Epithelial cell of prostate (primary cell): Measurements from ENCODE around the gene CXCL9.
A peak's percentile ranks its signal among the peaks of the same experiment; 100 is the strongest.
"Not testable (repeated sequence)": the region's sequence is repeated elsewhere in the genome, so short reads cannot be mapped to it uniquely, and the experiment has no call there.

Experiments used
- DNase-seq: peaks from one replicate; pipeline ENCODE4 v3.0.0-alpha.2; 2011; ENCODE audit warnings: low read depth, low spot score
- H3K27ac ChIP-seq: fragments of 450-650 bp; 2 replicates; pipeline ENCODE4 v1.5.1; 2017; ENCODE audit warnings: mild to moderate bottlenecking

CXCL9 gene

DNA sequence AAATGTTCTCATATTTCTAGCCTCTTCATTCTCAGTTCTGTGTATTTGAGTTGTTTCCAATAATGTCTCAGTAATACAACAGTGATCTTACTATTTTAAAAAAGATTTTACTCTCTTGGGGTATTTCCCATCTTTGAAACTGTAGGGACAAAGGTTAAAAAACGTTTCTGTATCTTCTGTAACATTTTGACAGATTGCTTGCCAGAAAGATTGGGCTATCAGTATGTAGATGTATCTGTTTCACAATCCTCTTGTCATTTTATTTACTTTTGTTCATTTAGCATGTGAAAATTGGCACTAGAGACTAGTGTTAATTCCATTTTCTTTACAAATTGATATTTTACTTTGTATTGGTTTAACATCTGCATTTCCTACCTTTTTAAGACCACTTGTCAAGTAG is 6.2 kb upstream of the CXCL9 start:
- DNase-seq = no peak
- peak overlapping the region; percentile 95 for H3K27ac ChIP-seq

DNA sequence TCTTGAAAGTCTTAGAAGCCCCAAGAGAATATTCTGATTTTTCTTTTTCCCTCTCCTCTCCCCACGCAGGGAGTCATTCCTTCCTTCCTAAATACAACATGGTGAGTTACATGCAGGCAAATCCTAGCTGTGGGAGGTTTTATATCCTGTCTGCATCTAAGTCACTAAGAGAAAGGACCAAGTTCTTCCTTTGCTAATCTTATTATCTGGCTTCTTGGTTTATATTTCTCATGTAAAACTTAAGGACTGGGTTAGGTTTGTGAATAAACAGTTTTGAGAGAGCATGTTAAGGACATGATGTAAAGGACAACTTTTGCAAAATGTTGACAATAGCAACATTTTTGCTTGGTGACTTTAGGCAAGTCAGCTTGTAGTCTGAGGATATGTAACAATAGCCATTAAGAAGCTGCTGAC is 5.1 kb upstream of the CXCL9 start:
- peak overlapping the region; percentile 95 for H3K27ac ChIP-seq
- no peak for DNase-seq

DNA sequence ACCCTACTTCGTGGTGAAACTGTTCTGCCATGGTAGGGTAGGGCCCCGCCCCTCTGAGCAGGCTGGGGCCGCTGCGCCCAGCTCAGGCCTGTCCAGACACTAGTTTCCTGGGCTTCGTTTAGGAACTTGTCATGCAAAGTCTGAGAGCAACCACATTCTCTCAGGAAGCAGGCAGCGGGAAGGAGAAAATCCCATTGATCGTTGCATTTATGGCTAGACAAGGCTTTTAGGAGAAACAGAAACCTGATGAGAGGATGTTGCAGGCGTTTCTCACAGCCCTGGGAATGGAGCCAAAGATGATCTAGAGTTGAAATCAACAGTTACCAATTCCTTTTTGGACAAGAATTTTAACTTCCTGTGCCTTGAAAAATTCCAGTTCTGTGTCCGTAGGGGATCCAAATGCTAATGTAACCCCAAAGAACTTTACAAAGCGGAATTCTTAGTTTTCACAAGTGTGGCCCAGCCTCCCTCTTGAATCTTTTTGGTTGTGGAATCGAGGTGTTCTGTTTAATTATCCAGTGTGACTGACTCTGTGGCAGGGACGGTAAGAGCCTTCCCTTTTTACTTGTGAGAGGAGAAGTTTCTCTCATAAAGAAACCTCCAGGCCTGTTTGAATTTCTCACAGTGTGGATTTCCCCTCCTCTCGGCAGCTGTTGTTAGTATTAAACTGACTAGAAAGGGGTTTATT is 4.5 kb upstream of the CXCL9 start:
- DNase-seq = peak; percentile 26
- H3K27ac ChIP-seq = peak overlapping the region; percentile 95

DNA sequence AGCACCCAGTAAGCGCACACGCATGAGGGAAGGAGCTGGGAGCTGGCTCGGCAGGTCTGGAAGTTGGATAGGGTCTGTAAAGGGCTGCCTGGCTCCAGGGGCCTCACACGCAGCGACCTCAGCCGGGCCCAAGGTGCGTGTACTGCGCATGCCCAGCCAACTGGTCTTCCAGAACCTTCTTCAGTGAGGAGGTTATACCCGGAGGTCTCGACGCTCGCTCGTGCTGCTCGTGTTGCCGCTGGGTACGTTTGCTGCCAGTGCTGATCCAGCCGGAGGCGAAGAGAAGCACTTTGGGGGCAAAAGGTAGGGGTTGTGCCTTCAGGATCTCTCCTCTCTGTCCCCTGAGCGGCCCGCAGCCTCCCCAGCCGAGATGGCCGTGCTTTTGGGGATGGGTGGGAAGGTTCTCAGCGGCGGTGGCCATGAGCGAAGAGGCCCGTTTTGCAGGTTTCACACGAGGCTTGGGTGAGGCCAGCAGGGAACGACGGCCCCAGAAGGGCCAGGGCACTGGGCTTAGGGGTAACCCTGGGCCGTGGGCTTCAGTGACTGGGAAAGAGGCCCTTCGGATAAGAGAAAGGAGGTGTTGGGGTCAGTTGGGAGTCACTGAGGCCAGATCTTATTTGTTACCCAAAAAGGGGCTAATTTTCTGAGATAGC is 3.8 kb upstream of the CXCL9 start:
- DNase-seq = no peak
- peak overlapping the region; percentile 95 for H3K27ac ChIP-seq

DNA sequence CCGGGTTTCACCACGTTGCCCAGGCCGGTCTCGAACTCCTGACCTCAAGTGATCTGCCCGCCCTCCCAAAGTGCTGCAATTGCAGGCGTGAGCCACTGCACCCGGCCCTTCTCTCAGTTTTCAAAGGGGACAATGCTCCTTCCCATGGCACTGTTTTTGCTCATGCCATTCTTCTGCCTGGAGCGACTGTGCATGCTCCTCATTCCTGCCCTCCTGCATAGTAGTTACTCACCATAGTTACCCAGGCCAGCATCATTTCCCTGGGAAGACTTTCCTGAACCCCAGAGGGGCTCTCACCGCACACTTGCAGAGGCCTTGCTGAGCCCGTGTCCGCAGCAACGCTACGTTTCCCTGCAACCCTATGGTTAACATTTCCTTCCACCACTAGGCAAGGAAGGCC is 3.3 kb upstream of the CXCL9 start:
- no peak overlapping the region for H3K27ac ChIP-seq
- DNase-seq = no peak

DNA sequence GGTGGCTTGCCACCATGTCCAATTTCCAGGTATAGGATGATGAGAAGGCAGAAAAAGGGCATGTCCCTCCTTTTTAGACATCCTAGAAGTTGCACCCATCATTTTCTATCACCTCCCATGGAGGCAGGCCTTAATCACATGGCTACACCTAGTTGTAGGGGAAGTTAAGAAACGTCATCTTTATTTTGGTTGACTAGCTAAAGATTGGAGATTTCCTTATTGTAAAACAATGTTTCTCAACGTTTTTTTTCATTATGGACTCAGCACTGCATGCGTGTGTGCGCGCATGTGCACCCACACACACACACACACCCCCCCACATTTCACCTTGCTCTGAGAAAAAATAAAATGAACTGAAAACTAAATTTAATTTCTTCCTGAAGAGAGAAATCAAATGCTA is 2.0 kb upstream of the CXCL9 start:
- DNase-seq = no peak

DNA sequence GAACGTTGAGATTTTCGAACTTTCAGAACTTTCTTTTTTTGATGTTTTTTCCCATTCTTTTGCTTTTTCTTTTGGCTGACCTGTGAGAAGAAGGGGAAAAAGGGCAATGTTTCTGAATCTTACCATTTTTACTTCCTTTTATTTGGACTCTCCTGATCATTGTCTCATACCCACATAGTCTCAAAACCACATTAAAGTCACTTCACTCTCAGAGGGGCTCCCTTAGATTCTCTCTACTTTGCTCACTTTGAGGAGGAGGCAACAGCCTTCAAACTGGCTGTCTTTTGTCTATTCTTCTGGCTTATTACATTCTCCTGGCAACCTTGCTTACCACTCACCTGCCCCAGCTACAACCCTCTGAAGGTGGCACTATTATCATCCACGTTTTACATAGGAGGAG is 3.7 kb downstream of the CXCL9 start:
- H3K27ac ChIP-seq = no peak overlapping the region
- DNase-seq = no peak

More for the DNA sequence above, 2.0 kb upstream of the CXCL9 start:
- no peak overlapping the region for H3K27ac ChIP-seq

DNA sequence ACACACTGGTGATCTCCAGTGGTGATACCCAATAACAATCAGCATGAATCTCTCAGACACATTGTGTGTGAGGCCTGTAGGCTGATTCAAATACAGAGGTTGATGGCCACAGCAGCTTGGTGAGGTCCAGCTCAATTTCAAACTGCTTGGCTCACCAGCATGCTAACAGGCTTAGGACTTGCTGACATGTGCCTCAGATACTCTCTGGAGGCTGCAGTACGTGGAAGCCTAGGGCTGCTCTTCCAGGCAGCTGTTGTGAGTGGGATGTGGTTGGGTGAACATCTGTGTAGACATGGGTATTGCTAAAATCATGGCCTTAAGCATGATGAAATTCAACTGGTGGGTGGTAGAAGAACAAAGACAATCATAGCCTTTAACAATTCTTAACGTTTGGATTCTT is 4.3 kb downstream of the CXCL9 start:
- H3K27ac ChIP-seq = no peak overlapping the region
- DNase-seq = no peak

DNA sequence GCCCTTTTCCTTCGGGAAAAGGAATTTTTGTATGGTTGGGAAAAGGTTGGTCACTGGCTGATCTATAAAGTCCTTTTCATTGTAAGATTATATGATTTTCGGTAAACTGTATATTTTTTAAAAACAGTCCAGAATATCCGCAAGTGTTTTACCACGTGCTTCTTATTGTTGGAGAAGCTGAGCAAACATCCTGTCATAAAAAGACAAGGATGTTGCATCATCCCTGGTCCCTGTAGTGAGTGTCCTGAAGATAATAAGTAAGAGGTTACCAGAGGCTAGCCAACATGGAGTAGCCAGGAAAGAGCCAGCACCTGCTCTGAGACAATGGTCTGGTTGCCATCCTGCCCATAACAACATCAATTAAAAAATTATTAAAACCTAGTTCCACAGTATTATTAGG is 5.1 kb downstream of the CXCL9 start:
- H3K27ac ChIP-seq = peak overlapping the region; percentile 41
- no peak for DNase-seq

DNA sequence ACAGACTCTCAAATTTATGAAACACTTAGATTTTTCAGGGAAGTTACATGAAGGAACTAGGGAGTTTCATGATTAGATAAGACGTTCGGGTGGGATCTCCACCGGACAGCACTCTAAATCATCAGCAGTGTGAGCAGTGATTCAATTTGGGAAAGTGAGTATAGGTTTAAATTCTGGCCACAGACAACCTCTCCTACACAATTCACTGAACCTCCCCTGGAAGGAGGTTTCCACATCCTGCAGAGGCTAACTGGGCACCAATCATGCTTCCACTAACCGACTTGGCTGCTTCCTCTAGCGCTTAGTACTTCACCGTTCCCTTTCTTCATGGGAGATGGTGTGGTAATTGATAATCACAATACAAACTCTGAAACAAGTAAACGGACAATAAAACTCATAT is 5.6 kb downstream of the CXCL9 start:
- peak overlapping the region; percentile 41 for H3K27ac ChIP-seq
- no peak for DNase-seq

DNA sequence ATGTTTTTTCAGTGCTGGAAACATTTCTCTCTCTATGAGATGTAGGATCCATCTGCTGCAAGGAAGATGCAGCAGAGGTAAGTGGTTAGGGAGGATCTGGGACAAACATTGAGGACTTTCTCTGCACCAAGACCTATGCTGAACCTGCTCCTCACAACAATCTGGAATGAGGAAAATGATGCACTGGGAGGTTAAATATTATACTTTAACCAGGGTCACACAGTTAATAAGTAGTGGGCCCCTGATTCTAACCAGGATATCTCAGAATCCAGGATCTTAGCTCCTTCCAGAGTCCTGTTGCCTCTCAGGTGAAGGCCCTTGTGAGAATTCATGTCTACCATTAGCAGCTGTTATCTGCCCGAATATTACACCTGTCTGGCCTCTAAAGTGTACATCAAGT is 7.0 kb downstream of the CXCL9 start:
- H3K27ac ChIP-seq = no peak overlapping the region

DNA sequence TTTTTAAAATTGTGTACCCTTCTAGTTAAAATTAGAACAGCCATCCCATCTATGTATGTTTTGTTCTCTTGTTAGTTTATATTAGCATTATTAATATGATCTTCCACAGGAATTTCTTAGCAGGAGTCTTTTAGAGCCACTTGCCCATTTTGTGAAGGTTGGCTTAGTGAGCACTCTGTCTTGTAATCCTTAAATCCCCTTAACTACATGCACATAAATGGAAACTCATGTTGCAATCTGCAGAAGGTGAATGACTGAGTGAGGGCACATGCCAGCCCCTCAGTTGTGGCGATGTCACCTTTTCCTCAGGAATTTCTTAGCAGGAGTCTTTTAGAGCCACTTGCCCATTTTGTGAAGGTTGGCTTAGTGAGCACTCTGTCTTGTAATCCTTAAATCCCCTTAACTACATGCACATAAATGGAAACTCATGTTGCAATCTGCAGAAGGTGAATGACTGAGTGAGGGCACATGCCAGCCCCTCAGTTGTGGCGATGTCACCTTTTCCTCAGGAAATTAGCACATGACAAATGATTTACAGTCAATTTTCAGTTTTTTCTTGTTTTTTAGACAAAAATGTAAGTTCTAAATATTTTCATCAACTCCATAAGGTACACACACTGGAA is 8.7 kb downstream of the CXCL9 start:
- not testable (repeated sequence) for H3K27ac ChIP-seq, DNase-seq

More for the DNA sequence above, 7.0 kb downstream of the CXCL9 start:
- no peak for DNase-seq

DNA sequence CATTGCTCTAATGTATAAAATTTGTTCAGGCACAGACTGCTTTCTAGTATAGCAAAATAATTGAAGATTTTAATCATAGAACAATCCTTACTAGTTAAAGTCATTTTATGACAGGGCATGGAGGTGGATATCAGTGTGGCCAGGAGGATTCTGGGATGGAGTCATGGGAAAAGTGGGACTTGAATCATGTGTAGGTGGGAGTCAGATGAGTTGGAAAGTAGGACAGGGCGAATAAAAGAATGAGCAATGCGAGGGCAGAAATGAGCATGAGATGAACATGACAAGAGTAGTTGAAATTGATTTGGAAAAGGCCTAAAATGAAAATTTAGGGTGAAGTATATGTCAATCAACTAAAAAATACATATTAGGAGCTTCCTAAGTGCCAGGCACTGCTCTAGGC is 9.4 kb downstream of the CXCL9 start:
- DNase-seq = no peak
- no peak overlapping the region for H3K27ac ChIP-seq

DNA sequence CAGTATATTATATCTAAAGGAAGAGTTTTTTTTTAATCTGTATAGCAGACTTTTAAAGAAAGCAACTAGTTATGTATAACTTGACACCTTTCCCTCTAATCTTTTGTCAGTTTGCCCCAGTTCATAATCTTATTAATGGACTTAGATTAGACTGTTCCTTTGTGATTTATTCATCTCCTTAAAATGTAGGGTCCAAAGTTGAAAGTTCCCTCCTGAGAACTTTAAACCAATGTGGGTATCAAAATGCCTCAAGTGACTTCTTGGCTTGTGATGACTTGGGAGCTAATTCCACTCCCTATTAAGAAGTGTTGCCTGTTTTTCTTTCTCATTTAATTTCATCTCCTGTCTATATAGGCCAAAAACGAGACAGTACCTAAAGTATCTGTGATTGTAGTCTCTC is 10.2 kb downstream of the CXCL9 start:
- DNase-seq = no peak
- H3K27ac ChIP-seq = no peak overlapping the region

DNA sequence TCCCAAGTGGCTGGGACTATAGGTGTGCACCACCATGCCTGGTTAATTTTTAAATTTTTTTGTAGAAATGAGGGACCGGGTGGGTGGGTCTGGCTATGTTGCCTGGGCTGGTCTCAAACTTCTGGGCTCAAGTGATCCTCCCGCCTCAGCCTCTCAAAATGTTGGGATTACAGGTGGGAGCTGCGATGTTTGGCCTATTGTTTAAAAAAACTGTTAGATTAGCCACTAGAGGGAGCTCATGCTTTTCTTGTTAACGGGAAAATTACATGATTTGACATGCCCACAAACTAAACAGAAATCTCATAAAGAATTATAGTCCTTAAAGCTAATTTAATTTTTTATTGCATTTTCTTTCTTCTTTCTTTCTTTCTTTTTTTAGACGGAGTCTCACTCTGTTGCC is 11.6 kb downstream of the CXCL9 start:
- H3K27ac ChIP-seq = no peak overlapping the region
- DNase-seq = no peak

DNA sequence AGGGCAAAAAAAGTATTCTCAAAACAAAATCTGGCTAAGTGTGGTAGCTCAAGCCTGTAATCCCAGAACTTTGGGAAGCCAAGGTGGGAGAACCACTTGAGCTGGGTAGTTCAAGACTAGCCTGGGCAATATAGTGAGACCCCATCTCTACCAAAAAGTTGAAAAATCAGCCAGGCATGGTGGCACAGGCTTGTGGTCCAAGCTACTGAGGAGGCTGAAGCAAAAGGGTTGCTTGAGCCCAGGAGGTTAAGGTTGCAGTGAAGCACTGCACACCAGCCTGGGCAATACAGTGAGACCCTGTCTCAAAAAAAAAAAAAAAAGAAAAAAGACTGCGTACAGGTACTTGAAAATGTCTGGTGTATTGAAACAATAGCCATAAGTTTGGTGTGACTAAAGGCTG is 14.8 kb downstream of the CXCL9 start:
- DNase-seq = no peak
- H3K27ac ChIP-seq = no peak overlapping the region

DNA sequence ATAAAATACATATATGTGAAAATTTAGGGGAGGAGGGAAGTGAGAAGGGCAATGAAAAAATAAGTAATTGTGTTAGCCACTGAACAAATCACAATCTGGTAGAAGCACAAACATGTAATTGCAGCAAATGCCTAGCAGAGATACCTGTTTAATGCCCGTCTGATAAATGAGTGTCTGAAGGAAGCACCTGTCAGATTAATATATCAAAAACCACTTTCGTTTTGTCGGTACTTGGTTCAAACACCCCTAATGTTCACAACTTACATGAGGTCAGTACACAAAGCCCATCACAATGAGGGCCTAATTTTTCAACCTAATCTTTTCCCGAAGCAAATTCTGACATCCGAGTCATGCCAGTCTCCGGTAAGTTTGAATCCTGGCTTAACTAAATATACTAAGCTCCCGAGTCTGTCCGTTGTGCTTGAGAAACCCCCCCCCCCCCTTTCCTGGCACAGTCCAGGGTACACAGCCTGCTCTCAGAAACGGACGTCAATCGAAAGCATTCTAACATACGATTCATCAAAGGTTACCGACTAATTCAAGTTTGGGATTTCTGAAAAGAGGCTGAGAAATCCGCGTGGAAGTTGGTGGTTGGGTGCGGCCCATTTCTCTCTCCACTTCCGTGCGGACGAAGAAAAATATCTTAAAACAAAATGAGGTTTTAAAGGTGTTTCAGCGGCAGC is 17.3 kb downstream of the CXCL9 start:
- peak overlapping the region; percentile 51 for H3K27ac ChIP-seq
- DNase-seq = no peak

DNA sequence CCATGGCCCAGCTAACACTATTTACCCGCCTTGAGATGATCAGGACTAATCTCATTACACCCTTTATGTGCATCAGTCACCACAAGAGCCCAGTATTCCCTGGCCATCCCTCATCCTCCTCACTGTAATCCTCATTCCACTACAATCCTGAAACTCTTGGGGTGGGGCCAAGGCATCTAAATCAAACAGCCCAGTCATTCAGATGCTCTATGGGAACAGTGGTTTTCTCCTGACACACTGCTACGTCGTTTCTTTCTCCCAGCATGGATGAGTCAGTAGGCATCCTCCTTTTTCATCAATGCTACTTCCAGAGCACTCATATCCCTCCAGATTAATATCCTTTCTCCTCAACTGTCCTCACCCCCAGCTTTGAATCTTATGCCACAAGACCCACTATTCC is 22.2 kb downstream of the CXCL9 start:
- H3K27ac ChIP-seq = no peak overlapping the region
- DNase-seq = peak; percentile 60

DNA sequence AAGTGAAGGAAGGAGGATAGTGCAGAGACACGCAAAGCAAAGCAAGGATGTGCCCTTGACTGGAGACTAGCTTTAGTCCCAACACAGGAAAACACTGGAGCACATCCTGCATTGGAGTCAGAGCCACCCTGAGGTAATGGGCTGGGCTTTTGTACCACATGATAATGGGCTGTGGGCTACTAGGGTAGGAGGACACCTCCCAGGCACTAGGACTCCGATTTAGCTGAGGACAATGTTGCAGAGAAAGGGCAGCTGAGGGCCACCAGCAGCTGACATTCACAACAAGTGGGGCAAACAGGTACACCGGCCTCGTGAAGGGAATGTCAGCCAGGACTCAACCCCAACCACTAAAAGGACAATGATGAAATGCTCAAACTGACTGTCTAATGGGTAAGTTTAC is 26.7 kb downstream of the CXCL9 start:
- DNase-seq = no peak
- no peak overlapping the region for H3K27ac ChIP-seq

DNA sequence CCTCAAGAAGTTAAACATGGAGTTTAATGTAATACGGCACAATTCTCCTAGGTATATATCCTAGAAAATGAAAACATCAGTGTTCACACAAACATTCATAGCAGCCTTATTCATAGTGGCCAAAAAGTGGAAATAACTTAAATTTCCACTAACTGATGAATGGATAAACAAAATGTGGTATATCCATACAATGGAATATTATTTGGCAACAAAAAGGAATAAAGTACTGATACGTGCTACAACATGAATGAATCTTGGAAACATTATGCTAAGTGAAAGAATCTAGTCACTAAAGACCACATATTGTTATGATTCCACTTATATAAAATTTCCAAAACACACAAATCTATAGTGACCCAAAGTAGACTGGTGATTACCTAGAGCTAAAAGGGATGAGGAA is 31.1 kb downstream of the CXCL9 start:
- H3K27ac ChIP-seq = no peak overlapping the region
- DNase-seq = no peak

DNA sequence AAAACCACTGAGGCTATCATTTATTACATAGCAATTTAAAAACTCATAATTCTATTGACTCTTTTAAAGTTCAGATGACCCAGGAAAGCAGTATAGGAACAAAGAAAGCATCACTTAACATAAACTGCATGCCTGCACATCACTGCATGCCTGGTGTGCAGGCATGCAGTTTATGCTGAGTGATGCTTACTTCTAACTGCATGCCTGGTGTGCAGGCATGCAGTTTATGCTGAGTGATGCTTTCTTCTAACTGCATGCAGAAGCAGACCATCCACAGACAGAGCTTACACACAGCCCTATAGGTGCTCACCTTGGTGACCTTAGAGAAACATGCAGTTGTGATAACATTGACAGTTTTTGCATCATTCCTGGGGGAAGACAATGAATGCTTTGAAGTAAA is 33.5 kb downstream of the CXCL9 start:
- no peak overlapping the region for H3K27ac ChIP-seq
- no peak for DNase-seq
